HCT116 (cell line): Measurements from ENCODE around the gene LHX8.

ENCODE experiments used
- CTCF ChIP-seq, 3 experiments: fragments of 200-600 bp in 1 of 3; sonication (generic) in 1 of 3; IDR thresholded peaks in 2 of 3; conservative IDR thresholded peaks in 1 of 3; 2 replicates each; pipeline ENCODE4 v1.5.1; 2012 to 2017; ENCODE audit warnings: low read depth in 2 of 3, low read length in 2 of 3, antibody characterized with exemption in 1 of 3, borderline replicate concordance in 1 of 3, control low read depth in 1 of 3, mild to moderate bottlenecking in 1 of 3, mixed read lengths in 1 of 3, mixed run types in 1 of 3, moderate library complexity in 1 of 3; ENCODE audit not compliant: insufficient read depth in 1 of 3
- MAX ChIP-seq: IDR thresholded peaks from 2 replicates; pipeline ENCODE4 v1.6.1; 2012
- POLR2AphosphoS5 ChIP-seq: IDR thresholded peaks from 2 replicates; pipeline ENCODE4 v1.6.1; 2011; ENCODE audit warnings: mild to moderate bottlenecking, low read depth, low read length, moderate library complexity

- no peak for TF ChIP-seq POLR2AphosphoS5
- TF ChIP-seq CTCF (IDR thresholded peaks at IDR 0.05 in 2 of 3, conservative IDR thresholded peaks at IDR 0.05 in 1 of 3; ENCODE audit: borderline replicate concordance in 1 of 3, insufficient read depth in 1 of 3, low read depth in 2 of 3, low read length in 2 of 3) = no peak
- TF ChIP-seq MAX = no peak
Observed at GRCh38 chr1:75099581-75099980, 34.6 kb upstream of the LHX8 start.
